AG20443 (cell line): ENCODE results near the gene RABAC1.
"Not testable (repeated sequence)": the region's sequence is repeated elsewhere in the genome, so short reads cannot be mapped to it uniquely, and the experiment has no call there.

Experiments used
- DNase-seq: peaks from one replicate; pipeline ENCODE4 v3.0.0; 2012; ENCODE audit warnings: low spot score, mixed read lengths

Gene RABAC1

DNA sequence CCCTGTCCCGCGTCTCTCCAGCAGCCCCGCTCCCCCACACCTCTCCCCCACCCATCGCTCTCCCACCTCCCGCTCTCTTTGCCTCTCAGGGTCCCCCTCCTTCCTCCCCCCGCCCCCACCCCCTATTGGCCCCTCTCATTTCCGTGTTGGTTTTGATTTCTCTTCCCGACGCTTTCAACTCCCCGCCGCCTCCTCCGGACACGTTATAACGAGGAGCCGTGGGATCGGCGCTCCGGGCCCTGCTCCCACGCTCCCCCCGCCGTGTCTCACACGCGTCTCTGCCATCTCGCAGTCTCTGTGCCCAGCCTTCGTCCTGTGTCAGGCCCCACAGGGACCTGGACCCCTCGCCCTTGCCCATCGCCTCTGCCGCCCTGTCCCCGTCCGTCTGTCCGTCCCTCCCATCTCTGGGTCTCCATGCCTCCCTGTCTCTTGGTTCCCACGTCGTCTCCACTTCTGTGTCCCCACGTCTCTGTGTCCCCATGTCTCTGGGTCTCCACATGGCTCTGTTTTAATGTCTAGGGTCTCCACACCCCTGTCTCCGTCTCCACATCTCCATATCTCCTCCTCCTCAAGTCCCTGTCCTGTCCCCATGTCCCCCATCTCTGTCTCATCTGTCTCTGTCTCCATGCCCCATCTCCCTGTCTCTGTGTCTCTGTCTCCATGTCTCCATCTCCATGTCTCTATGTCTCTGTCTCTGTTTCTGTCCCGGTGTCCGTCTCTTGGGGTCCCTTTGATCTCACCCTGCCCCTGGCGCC is 43.9 kb downstream of the RABAC1 start:
- DNase-seq: no peak

- DNase-seq: not testable (repeated sequence)
Observed at GRCh38 chr19:41914424-41914834, 44.7 kb downstream of the RABAC1 start.

DNA sequence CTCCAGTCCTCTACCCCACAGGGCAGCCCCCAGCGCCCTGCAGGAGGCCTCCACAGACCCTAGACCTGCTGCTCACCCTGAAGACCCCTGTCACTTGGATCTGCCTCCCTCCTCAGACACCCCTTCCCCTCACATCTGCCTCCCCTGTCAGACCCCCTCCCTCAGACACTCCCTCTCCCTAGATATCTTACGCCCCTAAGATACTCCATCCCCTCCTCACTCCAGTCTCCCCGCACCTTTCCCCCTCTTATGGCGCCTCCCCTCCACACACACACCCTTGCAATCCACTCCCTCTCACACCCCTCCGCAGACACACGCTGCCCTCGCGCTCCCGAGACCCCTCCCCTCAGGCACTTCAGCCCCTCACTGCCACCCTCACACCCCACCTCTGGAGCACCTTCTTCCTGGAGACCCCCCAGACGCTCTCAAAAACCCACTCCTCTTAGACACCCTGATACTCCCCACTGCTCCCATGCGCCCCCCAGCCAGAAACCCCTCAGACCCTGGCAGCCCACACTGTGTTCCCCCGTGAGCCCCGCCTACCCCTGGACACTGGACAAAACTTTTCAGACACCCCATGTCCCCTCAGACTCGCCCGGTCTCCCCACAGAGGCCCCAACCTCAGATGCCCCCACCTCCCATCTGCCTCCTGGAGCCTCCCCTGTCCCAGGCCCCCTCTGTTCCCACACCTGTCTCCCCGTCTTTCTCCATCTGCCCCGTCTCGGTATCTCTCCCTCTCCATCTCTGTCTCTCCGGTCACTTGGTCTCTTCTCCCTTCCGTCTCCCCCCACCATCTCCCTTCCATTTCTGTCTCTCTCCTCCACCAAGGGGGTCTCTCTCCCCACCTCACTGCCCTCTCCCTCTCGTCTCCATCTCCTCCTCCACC is 45.3 kb downstream of the RABAC1 start:
- no peak for DNase-seq

DNA sequence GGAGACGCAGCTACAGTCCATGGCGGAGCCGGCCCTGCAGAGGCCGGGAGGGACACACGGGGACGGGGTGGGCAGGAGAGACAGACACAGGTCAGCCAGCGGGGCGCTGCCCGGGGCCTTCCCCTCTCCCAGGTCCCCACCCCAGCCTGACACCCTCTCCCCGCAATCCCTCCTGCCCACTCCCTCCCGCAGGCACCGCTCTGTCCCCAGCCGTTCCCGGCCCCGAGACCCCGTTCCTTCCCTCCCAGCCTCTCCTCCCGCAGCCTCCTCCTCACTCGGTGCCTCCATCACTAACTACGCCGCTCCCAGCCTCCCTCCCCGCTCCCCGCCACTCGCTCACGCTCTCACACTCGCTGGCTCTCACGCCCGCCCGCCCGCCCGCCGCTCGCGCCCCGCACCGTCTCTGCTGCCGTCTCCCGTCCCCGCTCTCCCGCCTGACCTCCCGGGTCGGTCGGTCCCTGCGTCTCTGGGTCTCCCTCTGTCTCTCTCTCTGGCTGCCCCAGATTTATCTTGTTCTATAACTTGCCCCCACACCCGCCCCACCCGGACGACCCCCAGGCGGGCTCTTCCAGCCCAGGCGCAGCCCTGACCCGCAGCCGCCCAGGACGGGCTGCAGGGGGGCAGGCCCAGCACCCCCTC is 46.1 kb downstream of the RABAC1 start:
- DNase-seq: no peak

- DNase-seq: no peak
Observed at GRCh38 chr19:41911889-41912731, 47.0 kb downstream of the RABAC1 start.

DNA sequence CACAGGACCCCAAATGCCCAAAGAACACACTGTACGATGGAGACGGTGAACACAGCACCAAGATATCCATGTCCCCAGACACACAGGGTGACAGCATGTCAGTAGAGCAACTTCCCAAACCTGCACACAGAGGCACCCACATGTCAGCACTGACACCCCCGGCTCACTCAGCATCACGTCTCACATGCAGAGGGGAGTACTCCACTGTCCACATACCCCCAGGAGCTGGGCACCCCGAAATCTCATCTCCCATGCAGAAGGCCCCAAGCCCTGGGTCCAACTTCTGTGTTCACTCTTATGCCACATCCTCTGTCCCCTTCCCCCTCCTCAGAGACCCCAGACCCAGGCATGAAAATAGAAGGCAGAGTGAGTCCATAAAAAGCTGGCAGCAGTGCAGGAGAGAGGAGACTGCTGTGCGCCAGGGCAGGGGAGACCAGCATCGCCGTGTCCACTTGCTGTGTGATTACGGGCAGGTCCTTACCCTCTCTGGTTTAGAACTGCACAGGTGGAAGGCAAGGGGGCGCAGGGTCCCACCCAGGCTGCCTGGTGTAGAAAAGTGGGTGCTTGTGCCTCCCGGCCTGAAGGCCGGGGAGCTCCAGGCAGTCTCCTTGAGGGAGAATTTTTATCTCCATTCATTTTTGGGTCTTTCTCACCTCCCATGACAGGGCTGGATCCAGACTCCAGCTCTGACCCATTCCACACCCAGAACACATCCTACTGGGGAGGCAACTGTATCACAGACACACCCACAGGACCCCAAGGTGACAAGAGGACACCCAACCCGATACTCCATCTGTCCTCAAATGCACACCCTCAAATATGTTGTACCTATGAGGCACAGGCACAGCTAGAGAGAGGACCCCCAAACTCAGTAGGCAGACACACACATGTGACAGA is 47.9 kb downstream of the RABAC1 start:
- DNase-seq: no peak

- DNase-seq: no peak
Observed at GRCh38 chr19:41910240-41910991, 48.7 kb downstream of the RABAC1 start.

GRCh38 chr19:41909706-41910105 is 49.4 kb downstream of the RABAC1 start:
- no peak for DNase-seq

DNA sequence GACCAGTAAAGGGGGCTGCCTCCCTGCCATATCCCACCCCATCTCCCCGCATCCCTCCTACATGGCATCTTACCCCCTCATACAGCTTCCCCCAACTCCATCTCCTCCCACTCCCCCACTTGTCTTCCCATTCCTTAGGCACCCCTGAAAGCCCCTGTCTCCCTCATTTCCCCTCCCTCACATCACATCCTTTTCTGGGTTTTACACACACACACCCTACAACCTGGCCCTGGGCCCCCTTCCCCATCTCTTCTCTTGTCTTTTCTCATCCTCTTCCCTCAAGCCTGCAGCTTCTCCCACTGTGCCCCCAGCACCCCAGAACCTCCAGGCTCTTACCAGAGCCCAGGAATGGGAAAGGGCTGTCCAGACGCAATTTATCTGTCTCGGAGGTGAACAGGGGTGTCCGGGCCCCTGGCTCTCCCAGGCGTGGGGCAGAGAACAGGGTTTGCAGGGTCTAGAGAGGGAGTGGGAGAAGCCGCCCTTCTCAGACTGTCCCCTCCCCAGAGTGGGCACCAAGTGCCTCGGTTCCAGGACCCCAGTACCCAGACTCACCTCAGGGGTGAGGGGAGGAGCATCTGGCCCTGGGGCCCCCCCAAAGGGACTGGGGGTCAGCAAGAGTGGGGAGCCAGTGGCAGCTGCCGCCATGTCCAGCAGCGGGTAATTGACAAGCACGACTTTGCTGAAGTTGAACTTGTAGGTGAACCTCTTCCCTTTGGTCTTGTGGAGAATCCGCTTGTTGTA is 50.2 kb downstream of the RABAC1 start:
- no peak for DNase-seq

DNA sequence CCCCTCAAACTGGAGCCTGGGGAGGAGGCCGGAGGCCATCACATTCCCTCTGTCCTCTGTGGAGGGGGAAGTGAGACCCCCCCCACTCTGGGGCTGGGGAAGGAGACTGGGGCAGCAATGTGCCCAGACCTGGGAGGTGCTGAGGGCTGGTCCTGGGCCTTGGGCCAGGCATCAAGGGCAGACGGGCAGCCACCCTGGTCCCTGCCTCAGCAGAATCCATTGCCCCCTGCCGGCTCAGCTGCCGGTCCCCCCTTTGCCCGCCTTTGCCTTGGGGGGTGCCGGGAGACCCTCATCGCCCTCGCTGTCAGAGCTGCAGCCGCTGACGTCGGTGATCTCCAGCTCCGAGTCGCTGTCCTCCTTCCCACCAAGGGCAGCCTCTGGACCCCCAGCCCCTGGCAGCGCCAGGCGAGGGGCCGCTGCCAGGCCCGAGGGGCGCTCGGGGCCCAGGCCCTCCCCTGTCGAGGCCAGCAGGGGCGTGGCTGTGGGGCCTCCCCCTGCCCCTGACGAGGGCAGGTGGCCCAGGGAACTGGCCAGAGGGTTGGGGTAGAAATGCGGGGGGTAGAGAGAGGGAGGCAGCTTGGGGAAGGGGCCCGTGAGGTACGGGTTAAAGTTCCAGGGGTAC is 51.0 kb downstream of the RABAC1 start:
- no peak for DNase-seq

- no peak for DNase-seq
Observed at GRCh38 chr19:41906916-41907680, 52.0 kb downstream of the RABAC1 start.
